IMR-90 (cell line): ENCODE results near the gene PACS1.

Experiments
- BHLHE40 ChIP-seq: fragments of 150-350 bp; IDR thresholded peaks from 2 replicates; pipeline ENCODE4 v1.6.1; 2016; ENCODE audit warnings: mild to moderate bottlenecking, low read depth, low read length
- MXI1 ChIP-seq: IDR thresholded peaks from 2 replicates; pipeline ENCODE4 v1.6.1; 2012; ENCODE audit warnings: low read depth, mild to moderate bottlenecking, low read length, moderate library complexity, borderline replicate concordance
- POLR2A ChIP-seq: IDR thresholded peaks from 2 replicates; pipeline ENCODE4 v1.6.1; 2012; ENCODE audit warnings: mild to moderate bottlenecking, low read depth, low read length
- TF ChIP-seq, protein P1 (sequence below): conservative IDR thresholded peaks from 2 replicates; pipeline ENCODE4 v1.5.1; 2012; ENCODE audit warnings: mild to moderate bottlenecking, low read depth, low read length, improper control_type of control experiment

DNA sequence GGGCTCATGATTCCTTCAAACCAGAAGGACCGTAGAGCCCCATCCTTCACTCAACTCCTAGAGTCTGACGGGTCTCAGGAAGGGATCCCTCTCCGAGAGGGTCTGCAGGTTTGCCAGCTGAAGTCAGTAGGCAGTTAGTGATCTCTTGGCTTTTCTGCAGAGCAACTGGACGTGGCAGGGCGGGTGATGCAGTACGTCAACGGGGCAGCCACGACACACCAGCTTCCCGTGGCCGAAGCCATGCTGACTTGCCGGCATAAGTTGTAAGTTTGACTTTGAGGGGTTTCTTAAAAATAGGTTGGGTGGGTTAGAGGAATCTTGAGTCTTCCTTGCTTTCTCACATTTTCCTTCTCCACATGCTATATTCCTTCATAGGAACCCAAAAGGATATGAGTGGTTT, 165.1 kb downstream of the PACS1 start:
- TF ChIP-seq MXI1 = no peak
- TF ChIP-seq BHLHE40 = no peak
- no peak for TF ChIP-seq POLR2A
- TF ChIP-seq, protein P1, sequence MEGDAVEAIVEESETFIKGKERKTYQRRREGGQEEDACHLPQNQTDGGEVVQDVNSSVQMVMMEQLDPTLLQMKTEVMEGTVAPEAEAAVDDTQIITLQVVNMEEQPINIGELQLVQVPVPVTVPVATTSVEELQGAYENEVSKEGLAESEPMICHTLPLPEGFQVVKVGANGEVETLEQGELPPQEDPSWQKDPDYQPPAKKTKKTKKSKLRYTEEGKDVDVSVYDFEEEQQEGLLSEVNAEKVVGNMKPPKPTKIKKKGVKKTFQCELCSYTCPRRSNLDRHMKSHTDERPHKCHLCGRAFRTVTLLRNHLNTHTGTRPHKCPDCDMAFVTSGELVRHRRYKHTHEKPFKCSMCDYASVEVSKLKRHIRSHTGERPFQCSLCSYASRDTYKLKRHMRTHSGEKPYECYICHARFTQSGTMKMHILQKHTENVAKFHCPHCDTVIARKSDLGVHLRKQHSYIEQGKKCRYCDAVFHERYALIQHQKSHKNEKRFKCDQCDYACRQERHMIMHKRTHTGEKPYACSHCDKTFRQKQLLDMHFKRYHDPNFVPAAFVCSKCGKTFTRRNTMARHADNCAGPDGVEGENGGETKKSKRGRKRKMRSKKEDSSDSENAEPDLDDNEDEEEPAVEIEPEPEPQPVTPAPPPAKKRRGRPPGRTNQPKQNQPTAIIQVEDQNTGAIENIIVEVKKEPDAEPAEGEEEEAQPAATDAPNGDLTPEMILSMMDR = no peak
